ENCODE measurements around the gene OTOA.
"Not testable (repeated sequence)": the region's sequence is repeated elsewhere in the genome, so short reads cannot be mapped to it uniquely, and the experiment has no call there.

The OTOA gene

GRCh38 chr16:21683184-21683583 lies 19.4 kb downstream of the OTOA start:
- no peak for DNase-seq

GRCh38 chr16:21684199-21684598 lies 20.4 kb downstream of the OTOA start:
- no peak for DNase-seq

GRCh38 chr16:21685034-21685455 lies 21.3 kb downstream of the OTOA start:
- no peak for DNase-seq

GRCh38 chr16:21689107-21689506 lies 25.3 kb downstream of the OTOA start:
- DNase-seq = no peak

GRCh38 chr16:21690967-21691366 lies 27.2 kb downstream of the OTOA start:
- DNase-seq = not testable (repeated sequence)

GRCh38 chr16:21694609-21695008 lies 30.8 kb downstream of the OTOA start:
- no peak for DNase-seq

GRCh38 chr16:21697032-21697431 lies 33.3 kb downstream of the OTOA start:
- no peak for DNase-seq

GRCh38 chr16:21698169-21699032 lies 34.6 kb downstream of the OTOA start:
- DNase-seq = peak; percentile 50

GRCh38 chr16:21701271-21701670 lies 37.5 kb downstream of the OTOA start:
- DNase-seq = no peak

GRCh38 chr16:21702276-21702675 lies 38.5 kb downstream of the OTOA start:
- DNase-seq = no peak

GRCh38 chr16:21703156-21703555 lies 39.4 kb downstream of the OTOA start:
- no peak for DNase-seq

GRCh38 chr16:21703589-21704174 lies 39.9 kb downstream of the OTOA start:
- DNase-seq = no peak

GRCh38 chr16:21704266-21704665 lies 40.5 kb downstream of the OTOA start:
- no peak for DNase-seq

- no peak for DNase-seq
Observed at GRCh38 chr16:21704733-21705132, 41.0 kb downstream of the OTOA start.

GRCh38 chr16:21708533-21709115 lies 44.9 kb downstream of the OTOA start:
- peak; percentile 66 for DNase-seq

GRCh38 chr16:21710938-21711337 lies 47.2 kb downstream of the OTOA start:
- no peak for DNase-seq

GRCh38 chr16:21713549-21714368 lies 50.0 kb downstream of the OTOA start:
- no peak for DNase-seq

- DNase-seq = not testable (repeated sequence)
Observed at GRCh38 chr16:21714369-21714618, 50.5 kb downstream of the OTOA start.

GRCh38 chr16:21717608-21718007 lies 53.8 kb downstream of the OTOA start:
- DNase-seq = no peak

- DNase-seq = no peak
Observed at GRCh38 chr16:21719283-21719682, 55.5 kb downstream of the OTOA start.

GRCh38 chr16:21720533-21720932 lies 56.8 kb downstream of the OTOA start:
- no peak for DNase-seq

- DNase-seq = no peak
Observed at GRCh38 chr16:21722771-21723455, 59.1 kb downstream of the OTOA start.

GRCh38 chr16:21723532-21723931 lies 59.8 kb downstream of the OTOA start:
- DNase-seq = no peak
